CD4-positive, CD25-positive, alpha-beta regulatory T cell (primary cell): ENCODE measurements around the gene RNF11. TPM values are rescaled to one million over a fixed set of nuclear protein-coding genes. Genes with fewer than 3 reads are reported as not detected.
A peak's percentile ranks its signal among the peaks of the same experiment; 100 is the strongest.
"Not testable (repeated sequence)": the region's sequence is repeated elsewhere in the genome, so short reads cannot be mapped to it uniquely, and the experiment has no call there.

Experiments used
- ATAC-seq, 2 donors: fragments of 150-1000 bp; cut with Tn5 transposase; one replicate each; pipeline ENCODE4 v1.10.0; 2021; ENCODE audit warnings: low read depth in 2 of 2, moderate number of reproducible peaks in 2 of 2, moderate library complexity in 1 of 2
- DNase-seq, 3 donors: peaks; one replicate each; pipeline versions ENCODE4 v3.0.0 to v3.0.0-alpha.2; 2012 to 2022; ENCODE audit warnings: mixed read lengths in 1 of 3
- H3K27ac ChIP-seq: one replicate; pipeline ENCODE4 v1.7.0; 2013; ENCODE audit warnings: mild to moderate bottlenecking, low read length; ENCODE audit not compliant: insufficient read depth, poor library complexity, severe bottlenecking
- H3K27me3 ChIP-seq: one replicate; pipeline ENCODE4 v1.7.0; 2013; ENCODE audit warnings: low read length; ENCODE audit not compliant: control insufficient read depth, insufficient read depth
- H3K36me3 ChIP-seq: one replicate; pipeline ENCODE4 v1.7.0; 2013; ENCODE audit warnings: mild to moderate bottlenecking, low read length, moderate library complexity; ENCODE audit not compliant: control insufficient read depth, insufficient read depth
- H3K4me1 ChIP-seq: 2 replicates; pipeline ENCODE4 v1.7.0; 2013; ENCODE audit warnings: mild to moderate bottlenecking, low read length; ENCODE audit not compliant: insufficient read depth, control insufficient read depth, poor library complexity, severe bottlenecking
- H3K4me3 ChIP-seq: one replicate; pipeline ENCODE4 v1.7.0; 2013; ENCODE audit warnings: low read depth, mild to moderate bottlenecking, low read length, moderate library complexity
- H3K9me3 ChIP-seq, 2 experiments: 1 replicate in 1 of 2; 2 replicates in 1 of 2; pipeline ENCODE4 v1.7.0; 2013; ENCODE audit warnings: low read length in 2 of 2, mild to moderate bottlenecking in 1 of 2, moderate library complexity in 1 of 2; ENCODE audit not compliant: control insufficient read depth in 2 of 2
- H3K27ac Mint-ChIP-seq, 3 donors: one replicate each; pipeline ENCODE4 v1.8.0; 2020 to 2022; ENCODE audit warnings: mild to moderate bottlenecking in 3 of 3, mixed read lengths in 3 of 3, moderate library complexity in 2 of 3
- H3K27me3 Mint-ChIP-seq: one replicate; pipeline ENCODE4 v1.8.0; 2022; ENCODE audit warnings: mild to moderate bottlenecking, mixed read lengths
- H3K36me3 Mint-ChIP-seq: one replicate; pipeline ENCODE4 v1.8.0; 2020; ENCODE audit warnings: mixed read lengths
- H3K4me1 Mint-ChIP-seq, 4 donors: one replicate each; pipeline ENCODE4 v1.8.0; 2020 to 2022; ENCODE audit warnings: mixed read lengths in 4 of 4, mild to moderate bottlenecking in 1 of 4
- H3K4me3 Mint-ChIP-seq, 4 donors: one replicate each; pipeline ENCODE4 v1.8.0; 2020 to 2022; ENCODE audit warnings: mild to moderate bottlenecking in 4 of 4, mixed read lengths in 4 of 4, moderate library complexity in 3 of 4
- H3K9me3 Mint-ChIP-seq, 7 donors: one replicate each; pipeline ENCODE4 v1.8.0; 2020 to 2022; ENCODE audit warnings: mixed read lengths in 7 of 7, mild to moderate bottlenecking in 3 of 7, moderate library complexity in 2 of 7
- polyA plus RNA-seq, 4 donors: library from polyadenylated mRNA; unstranded; fragments of 300-500 nt; fragmentation: Illumina TruSeq; gene quantifications; one replicate each; pipeline ENCODE4 v1.2.3, GENCODE V29; 2021
- total RNA-seq: library from RNA; stranded (reverse); gene quantifications from one replicate; pipeline ENCODE4 v1.2.3, GENCODE V29; 2022

The RNF11 gene
- total and polyA plus RNA-seq, 5 donors from 2014 or later, result 24.1 to 66.5 (median 36.2) TPM

- H3K4me1 Mint-ChIP-seq, result peaks cover 19 to 60% (median 37%) of the 10 kb centered on the region in 4 donors
- H3K9me3 ChIP-seq, H3K27ac Mint-ChIP-seq, H3K36me3 ChIP-seq, H3K4me3 ChIP-seq, H3K27me3 Mint-ChIP-seq, H3K27me3 ChIP-seq, H3K4me3 Mint-ChIP-seq, DNase-seq, ATAC-seq, H3K4me1 ChIP-seq, H3K36me3 Mint-ChIP-seq, H3K9me3 Mint-ChIP-seq, H3K27ac ChIP-seq: not testable (repeated sequence)
Observed at GRCh38 chr1:51251165-51251564, 15.1 kb downstream of the RNF11 start.

GRCh38 chr1:51252366-51252765 lies 16.3 kb downstream of the RNF11 start:
- Mint-ChIP-seq H3K27ac (no peak overlapping the region), H3K36me3 (no peaks in the 10 kb centered on the region), H3K9me3 (peaks cover 0 to 2% (median 0%) of the 10 kb centered on the region in 7 donors), H3K4me1 (peaks cover 13 to 57% (median 26%) of the 10 kb centered on the region in 4 donors), H3K27me3 (no peaks in the 10 kb centered on the region), H3K4me3 (no peak overlapping the region)
- Histone ChIP-seq H3K27ac (no peak overlapping the region), H3K4me1 (peaks cover 5% of the 10 kb centered on the region), H3K27me3 (no peaks in the 10 kb centered on the region), H3K36me3 (no peaks in the 10 kb centered on the region), H3K4me3 (no peak overlapping the region), H3K9me3 (no peaks in the 10 kb centered on the region)
- DNase-seq, result no peak
- no peak for ATAC-seq

GRCh38 chr1:51253691-51254090 lies 17.6 kb downstream of the RNF11 start:
- no peaks in the 10 kb centered on the region for H3K9me3 ChIP-seq
- H3K4me3 Mint-ChIP-seq, result no peak overlapping the region
- H3K36me3 Mint-ChIP-seq, result no peaks in the 10 kb centered on the region
- no peak overlapping the region for H3K27ac Mint-ChIP-seq
- no peaks in the 10 kb centered on the region for H3K27me3 ChIP-seq
- H3K27ac ChIP-seq, result no peak overlapping the region
- H3K4me1 Mint-ChIP-seq, result peaks cover 8 to 55% (median 27%) of the 10 kb centered on the region in 4 donors
- DNase-seq (no peak), ATAC-seq (no peak)
- H3K9me3 Mint-ChIP-seq, result peaks cover 0 to 2% (median 0%) of the 10 kb centered on the region in 7 donors
- H3K4me3 ChIP-seq, result no peak overlapping the region
- no peaks in the 10 kb centered on the region for H3K36me3 ChIP-seq
- H3K4me1 ChIP-seq, result peaks cover 5% of the 10 kb centered on the region
- H3K27me3 Mint-ChIP-seq, result no peaks in the 10 kb centered on the region

GRCh38 chr1:51255331-51255730 lies 19.3 kb downstream of the RNF11 start:
- no peaks in the 10 kb centered on the region for H3K36me3 Mint-ChIP-seq
- peaks cover 0 to 2% (median 0%) of the 10 kb centered on the region in 7 donors for H3K9me3 Mint-ChIP-seq
- Histone ChIP-seq H3K27ac (no peak overlapping the region), H3K4me1 (peaks cover 5% of the 10 kb centered on the region), H3K36me3 (no peaks in the 10 kb centered on the region), H3K27me3 (no peaks in the 10 kb centered on the region), H3K9me3 (no peaks in the 10 kb centered on the region), H3K4me3 (no peak overlapping the region)
- H3K27me3 Mint-ChIP-seq, result no peaks in the 10 kb centered on the region
- DNase-seq (no peak), ATAC-seq (no peak)
- H3K27ac Mint-ChIP-seq, result peak overlapping the region in 1 of 3 donors; percentile 4
- H3K4me3 Mint-ChIP-seq, result no peak overlapping the region
- H3K4me1 Mint-ChIP-seq, result peaks cover 13 to 62% (median 28%) of the 10 kb centered on the region in 4 donors

GRCh38 chr1:51263147-51263877 lies 27.2 kb downstream of the RNF11 start:
- H3K27me3 Mint-ChIP-seq, result no peaks in the 10 kb centered on the region
- peaks cover 25 to 79% (median 58%) of the 10 kb centered on the region in 4 donors for H3K4me1 Mint-ChIP-seq
- H3K36me3 Mint-ChIP-seq, result peaks cover 3% of the 10 kb centered on the region
- ATAC-seq (no peak), DNase-seq (no peak)
- Histone ChIP-seq H3K27me3 (no peaks in the 10 kb centered on the region), H3K9me3 (no peaks in the 10 kb centered on the region), H3K27ac (no peak overlapping the region), H3K4me3 (no peak overlapping the region), H3K36me3 (no peaks in the 10 kb centered on the region), H3K4me1 (peaks cover 6% of the 10 kb centered on the region)
- peak overlapping the region in 1 of 3 donors; percentile 11 for H3K27ac Mint-ChIP-seq
- H3K9me3 Mint-ChIP-seq, result no peaks in the 10 kb centered on the region
- H3K4me3 Mint-ChIP-seq, result no peak overlapping the region

GRCh38 chr1:51264451-51264850 lies 28.4 kb downstream of the RNF11 start:
- no peak overlapping the region for H3K27ac Mint-ChIP-seq
- Histone ChIP-seq H3K9me3 (no peaks in the 10 kb centered on the region), H3K4me3 (no peak overlapping the region), H3K36me3 (no peaks in the 10 kb centered on the region), H3K27ac (no peak overlapping the region), H3K27me3 (no peaks in the 10 kb centered on the region), H3K4me1 (peaks cover 9% of the 10 kb centered on the region)
- H3K27me3 Mint-ChIP-seq, result no peaks in the 10 kb centered on the region
- H3K4me1 Mint-ChIP-seq, result peaks cover 26 to 72% (median 56%) of the 10 kb centered on the region in 4 donors
- H3K4me3 Mint-ChIP-seq, result no peak overlapping the region
- ATAC-seq (no peak), DNase-seq (no peak)
- H3K36me3 Mint-ChIP-seq, result peaks cover 3% of the 10 kb centered on the region
- no peaks in the 10 kb centered on the region for H3K9me3 Mint-ChIP-seq

GRCh38 chr1:51265618-51266017 lies 29.5 kb downstream of the RNF11 start:
- Histone ChIP-seq H3K27ac (no peak overlapping the region), H3K9me3 (no peaks in the 10 kb centered on the region), H3K27me3 (no peaks in the 10 kb centered on the region), H3K4me1 (peaks cover 9% of the 10 kb centered on the region), H3K4me3 (no peak overlapping the region), H3K36me3 (peaks cover 9% of the 10 kb centered on the region)
- peaks cover 23 to 62% (median 46%) of the 10 kb centered on the region in 4 donors for H3K4me1 Mint-ChIP-seq
- DNase-seq (no peak), ATAC-seq (no peak)
- no peaks in the 10 kb centered on the region for H3K9me3 Mint-ChIP-seq
- peak overlapping the region in 2 of 3 donors; percentile 31 to 58 for H3K27ac Mint-ChIP-seq
- H3K27me3 Mint-ChIP-seq, result no peaks in the 10 kb centered on the region
- peaks cover 4% of the 10 kb centered on the region for H3K36me3 Mint-ChIP-seq
- no peak overlapping the region for H3K4me3 Mint-ChIP-seq

- H3K4me3 ChIP-seq, result no peak overlapping the region
- peaks cover 14% of the 10 kb centered on the region for H3K36me3 ChIP-seq
- H3K27ac Mint-ChIP-seq, result peak overlapping the region; percentile 4 to 58 (median 31)
- H3K9me3 Mint-ChIP-seq, result no peaks in the 10 kb centered on the region
- peak overlapping the region in 1 of 4 donors; percentile 59 for H3K4me3 Mint-ChIP-seq
- peaks cover 9% of the 10 kb centered on the region for H3K36me3 Mint-ChIP-seq
- ATAC-seq, result no peak
- H3K27ac ChIP-seq, result no peak overlapping the region
- H3K4me1 Mint-ChIP-seq, result peaks cover 19 to 60% (median 44%) of the 10 kb centered on the region in 4 donors
- H3K27me3 ChIP-seq, result no peaks in the 10 kb centered on the region
- no peaks in the 10 kb centered on the region for H3K27me3 Mint-ChIP-seq
- no peak for DNase-seq
- no peaks in the 10 kb centered on the region for H3K9me3 ChIP-seq
- H3K4me1 ChIP-seq, result peaks cover 9% of the 10 kb centered on the region
Observed at GRCh38 chr1:51266181-51266580, 30.1 kb downstream of the RNF11 start.
